Stimulated activated CD4-positive, alpha-beta T cell treated with anti-CD3 and anti-CD28 coated beads, Interleukin-15, amount 100 ng/mL, for 1 hour (primary cell): ENCODE results near the gene IDH3G.
A peak's percentile ranks its signal among the peaks of the same experiment; 100 is the strongest.

Source experiments
- DNase-seq, 2 donors: peaks; one replicate each; pipeline ENCODE4 v3.0.0-alpha.2; 2020; ENCODE audit warnings: low read depth in 1 of 2, low spot score in 1 of 2

IDH3G gene

DNA sequence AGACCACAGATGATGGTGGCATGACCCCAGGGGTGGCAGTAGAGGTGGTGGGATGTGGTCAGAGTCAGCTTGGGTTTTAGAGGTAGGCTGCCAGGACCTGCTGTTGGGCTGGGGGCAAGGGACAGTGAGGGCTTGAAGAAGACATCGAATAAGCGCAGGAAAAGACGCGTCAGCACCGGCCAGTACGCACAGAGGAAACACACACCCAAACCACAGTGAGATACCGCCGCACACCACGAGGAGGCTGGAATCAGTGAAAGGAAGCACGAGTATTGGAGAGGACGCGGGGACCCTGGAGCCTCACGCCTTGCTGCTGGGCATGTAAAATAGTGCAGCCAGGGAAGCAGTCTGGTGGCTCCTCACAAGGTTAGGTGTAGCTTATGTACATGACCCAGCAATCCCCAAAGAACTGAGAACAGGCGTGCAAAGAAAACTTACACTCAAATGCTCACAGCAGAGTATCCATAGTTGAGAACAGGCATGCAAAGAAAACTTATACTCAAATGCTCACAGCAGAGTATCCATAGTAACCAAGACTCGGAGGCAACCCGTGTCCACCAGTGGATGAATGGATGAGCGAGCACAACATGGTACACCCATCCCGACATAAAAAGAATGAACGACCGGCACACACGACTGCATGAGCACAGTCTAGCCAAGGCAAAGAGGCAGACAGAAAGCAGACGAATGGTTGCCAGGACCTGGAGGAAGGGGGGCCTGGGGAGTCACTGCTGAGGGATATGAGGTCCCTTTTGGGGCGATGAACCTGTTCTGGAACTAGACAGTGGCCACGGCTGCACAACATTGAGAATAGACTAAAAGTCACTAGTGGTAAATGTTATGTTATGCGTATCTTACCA is 22.9 kb upstream of the IDH3G start:
- no peak for DNase-seq

DNA sequence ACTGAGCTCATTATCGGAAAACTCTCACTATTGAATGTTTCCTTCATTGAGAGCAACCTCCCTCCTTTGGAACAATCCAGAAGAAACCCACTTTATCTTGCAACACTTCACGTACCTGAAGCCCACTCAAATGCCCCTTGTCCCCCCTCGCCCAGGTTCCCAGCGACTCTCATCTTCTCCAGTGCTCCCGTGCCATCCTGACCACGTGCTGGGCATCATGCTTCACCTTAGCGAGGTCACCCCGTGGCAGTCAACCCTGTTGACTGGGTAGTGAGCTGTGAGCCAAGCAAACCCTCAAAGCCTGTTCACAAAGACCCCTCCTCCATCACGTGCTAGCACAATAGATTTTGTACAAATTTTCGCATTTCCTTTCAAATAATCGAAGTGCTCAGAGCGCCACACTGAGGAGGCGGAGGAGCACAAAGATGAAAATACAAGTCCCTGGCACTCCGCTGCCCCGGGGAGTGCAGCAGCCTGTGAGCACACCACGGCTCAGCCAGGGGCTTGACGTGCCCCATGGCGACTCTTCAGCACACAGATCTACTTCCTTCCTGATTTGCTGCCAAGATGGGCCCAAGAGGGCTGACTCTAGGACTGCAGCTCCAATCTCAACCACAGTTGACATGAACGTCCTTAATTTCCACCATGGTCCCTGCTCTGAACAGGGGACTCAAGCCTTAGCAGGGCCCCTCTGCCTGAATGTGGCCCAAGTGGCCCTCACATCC is 20.6 kb upstream of the IDH3G start:
- DNase-seq: no peak

DNA sequence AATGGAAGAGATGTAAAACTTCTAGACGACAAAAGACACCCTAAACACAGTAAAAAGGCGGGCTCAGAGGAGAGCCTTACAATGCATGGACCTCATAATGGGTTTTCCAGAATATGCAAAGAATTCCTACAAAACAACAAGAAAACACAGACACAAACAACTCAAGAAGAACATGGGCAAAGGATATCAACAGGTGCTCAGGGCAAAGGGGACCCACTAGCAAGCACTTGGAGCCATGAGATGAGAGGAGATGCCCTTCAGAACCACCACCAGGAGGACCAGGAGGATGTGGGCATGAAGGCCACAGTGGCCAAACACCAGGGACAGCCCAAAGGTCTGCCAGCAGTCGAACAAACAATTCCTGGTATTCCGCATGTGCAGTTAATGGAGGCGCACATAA is 19.0 kb upstream of the IDH3G start:
- no peak for DNase-seq

DNA sequence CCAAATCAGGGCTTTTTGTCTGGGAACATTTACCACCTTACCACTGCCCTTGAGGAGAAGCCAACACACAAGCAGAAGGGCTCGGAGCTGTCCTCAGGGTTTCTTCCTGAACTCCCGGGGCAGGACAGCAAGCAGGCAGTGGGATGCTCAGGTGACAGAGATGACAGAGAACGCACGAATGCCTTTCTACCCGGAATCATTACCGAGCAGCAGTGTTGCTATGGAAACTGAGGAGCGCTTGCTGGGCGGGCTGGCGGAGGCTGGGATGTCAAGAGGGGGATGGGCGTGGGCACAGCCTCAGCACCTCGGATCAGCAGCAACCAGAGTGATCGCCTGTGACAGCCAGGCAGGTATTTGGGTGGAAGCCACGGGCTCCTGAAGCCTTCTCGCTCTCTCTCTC is 18.0 kb upstream of the IDH3G start:
- no peak for DNase-seq

DNA sequence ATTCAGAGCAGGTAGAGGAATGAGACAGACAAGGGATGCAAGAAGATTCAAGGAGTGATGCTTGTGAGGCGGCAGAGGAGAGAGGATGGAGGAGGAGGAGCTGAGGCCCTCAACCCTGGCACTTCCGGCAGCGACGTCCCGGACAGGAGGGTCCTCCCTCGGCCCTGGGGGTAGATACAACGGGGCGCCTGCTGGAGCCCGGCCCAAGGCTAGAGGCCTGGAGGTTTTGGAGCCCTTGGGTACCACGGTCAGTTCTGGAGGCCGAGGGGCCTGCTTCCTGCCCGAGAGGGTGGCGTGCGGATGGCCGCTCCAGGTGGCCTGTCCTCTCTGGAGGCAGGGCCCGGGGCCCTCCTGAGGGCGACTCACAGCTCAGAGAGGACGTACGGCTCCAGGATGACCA is 13.8 kb upstream of the IDH3G start:
- no peak for DNase-seq

DNA sequence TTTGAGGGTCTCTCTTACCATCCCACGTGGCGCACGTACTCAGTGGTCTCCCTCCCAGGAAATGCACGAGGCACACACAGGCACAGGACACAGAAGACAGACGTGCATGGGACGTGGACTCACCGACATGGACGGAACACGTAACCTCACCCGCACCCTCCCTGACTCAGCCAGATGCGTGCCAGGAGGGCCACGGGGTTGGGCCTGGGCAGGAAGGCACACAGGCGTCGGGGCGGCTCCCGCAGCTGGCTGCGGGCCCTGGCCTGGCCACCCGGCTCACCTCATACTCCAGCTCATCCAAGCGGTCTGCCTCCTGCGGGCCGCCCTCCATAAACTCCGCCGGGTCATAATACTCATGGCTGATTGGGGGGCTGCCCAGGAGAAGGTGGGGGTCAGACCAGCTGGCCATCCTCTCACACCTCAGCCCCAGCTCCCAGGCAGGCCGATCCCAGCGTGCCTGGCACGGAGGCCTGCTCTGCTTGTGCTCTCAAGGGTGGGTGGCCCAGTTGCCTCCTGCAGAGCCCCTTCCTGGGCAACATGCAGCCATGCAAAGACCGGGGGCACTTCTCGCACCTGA is 12.9 kb upstream of the IDH3G start:
- DNase-seq: no peak

DNA sequence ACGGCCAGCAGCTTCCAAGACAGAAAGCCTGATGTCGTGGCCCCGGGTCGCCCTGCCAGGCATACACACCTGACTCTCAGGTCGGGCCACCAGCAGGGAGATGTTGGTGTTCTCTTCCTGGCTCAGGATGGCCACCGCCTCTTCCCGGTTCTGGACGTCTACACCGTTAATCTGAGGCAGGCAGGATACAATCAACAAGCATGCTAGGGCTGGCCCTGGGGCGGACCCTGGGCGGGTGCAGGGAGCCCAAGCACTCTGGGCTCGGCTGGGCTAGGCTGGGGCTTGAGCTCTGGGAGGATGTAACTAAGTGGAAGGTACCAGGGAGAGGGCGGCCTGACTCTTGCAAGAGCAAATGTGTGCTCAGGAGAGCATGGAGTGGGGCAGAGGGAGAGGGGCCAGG is 11.3 kb upstream of the IDH3G start:
- DNase-seq: no peak

DNA sequence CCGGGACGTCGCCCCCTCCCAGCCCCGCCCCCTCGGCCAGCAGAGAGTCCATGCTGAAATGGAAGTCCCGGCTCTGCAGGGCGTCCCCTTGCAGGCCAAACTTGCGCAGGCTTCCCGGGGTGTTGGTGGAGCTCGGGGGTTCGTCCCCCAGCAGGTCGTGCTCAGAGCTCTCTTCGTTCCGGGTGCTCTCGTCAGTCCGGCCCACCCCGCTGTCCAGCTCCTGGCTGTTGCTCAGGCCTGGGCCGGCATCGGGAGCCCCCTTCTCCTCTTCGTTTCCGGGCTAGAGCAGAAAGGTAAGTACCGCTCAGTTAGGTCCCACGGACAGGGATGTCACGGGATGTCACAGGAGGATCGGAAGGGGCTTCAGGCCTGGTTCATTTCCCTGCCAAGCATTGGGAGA is 10.4 kb upstream of the IDH3G start:
- DNase-seq: no peak

DNA sequence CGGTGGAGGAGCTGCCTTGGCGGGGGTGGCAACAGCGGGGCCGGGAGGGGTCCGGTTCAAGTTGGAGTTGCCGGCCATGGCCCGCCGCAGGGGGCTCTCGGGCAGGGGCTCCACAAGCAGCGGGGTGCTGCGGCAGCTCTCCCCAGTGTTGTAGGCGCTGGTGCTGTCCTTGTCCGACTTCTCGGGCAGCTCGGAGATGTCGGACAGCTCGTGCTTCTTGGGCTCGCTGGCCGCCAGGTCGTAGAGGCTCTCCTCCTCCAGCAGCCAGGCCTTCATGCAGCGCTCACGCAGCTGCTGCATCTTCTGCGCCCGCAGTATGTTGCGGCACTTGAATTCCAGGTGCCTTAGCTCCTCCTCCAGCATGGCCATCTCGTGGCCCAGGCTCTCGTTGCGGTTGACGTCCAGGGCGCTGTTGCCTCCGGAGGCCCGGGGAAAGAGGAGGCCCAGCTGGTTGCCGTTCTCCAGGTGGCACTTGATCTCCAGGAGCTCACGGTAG is 10.0 kb upstream of the IDH3G start:
- DNase-seq: no peak

DNA sequence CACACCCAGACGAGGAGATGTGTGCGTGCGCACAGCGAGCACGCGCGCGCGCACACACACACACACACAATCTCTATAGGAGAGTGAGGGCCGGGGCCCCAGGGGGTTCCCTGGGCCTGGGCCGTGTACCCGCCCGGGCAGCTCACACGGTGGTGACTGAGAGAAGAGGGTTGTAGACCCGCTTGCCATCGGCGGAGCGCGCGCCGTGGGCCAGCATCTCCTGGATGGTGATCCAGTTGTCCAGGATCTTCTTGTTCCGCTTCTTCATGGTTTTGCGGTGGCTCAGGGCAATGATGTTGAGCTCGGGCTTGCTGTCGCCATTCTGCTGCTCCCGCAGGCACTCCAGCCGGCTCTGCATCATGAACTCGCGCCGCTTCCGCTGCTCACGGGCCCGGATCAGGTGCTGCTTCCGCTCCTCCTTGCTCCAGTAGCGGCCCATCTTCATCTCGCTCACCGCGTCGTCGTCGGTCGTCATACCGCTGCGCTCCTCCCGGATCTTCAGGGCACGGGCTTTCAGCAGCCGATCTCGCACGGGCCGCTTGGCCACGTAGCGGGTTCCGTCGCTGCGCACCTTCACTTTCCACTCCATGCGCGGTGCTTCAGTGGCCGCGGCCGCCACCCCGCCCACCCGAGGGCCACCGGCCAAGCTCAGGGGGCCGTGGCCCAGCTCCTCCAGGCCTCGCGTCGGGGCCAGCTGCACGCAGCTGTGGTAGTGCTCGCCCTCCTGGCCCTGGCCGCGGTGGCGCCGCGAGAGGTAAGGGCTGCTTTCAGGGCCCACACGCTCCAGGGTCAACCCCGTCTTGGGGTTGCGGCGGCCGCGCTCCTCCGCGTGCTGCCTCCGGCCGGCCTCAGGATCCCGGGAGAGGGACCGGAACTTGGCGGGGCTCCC is 9.3 kb upstream of the IDH3G start:
- no peak for DNase-seq

DNA sequence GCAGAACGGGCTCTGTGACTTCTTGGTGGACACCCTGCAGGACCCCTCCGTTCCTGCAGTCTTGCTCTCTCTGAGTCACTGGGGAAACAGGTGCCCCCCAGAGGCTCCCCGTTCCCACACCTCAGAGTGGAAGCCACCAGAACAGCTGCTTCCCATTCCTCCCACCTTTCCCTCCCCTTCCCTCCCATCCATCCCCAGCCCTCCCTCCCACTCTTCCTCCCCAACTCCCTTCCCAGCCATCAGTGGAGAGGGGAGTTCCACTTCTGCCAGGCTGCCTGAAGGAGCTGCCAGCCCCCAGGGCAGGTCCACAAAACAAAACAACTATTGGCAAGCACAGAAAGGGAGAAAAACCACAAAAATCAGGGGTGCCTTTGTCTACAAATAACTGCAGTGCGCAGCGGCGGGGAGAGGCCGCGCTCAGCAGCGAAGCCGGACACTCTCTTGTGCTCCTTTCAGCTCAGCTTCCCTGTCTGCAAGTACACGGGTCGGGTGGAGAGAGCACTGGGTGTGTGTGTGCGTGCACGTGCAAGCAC is 8.4 kb upstream of the IDH3G start:
- no peak for DNase-seq

DNA sequence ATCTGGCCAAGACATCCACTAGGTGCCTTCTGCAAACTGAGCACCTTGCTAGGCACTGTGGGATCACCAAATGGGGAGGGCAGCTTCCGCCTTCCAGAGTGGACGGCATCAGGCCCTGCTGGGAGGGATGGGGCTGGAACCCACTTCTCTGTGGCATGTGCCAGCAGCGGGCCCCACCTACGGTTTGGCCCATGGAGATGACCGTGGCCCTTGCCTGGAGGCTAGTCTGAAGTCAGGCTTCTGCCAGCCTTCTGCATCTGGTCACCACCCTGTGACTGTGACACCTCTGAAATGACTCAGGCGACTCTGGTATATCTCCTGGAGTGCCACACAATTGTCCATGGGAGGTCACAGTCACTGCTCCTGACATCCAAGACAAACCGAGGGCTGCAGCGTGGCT is 7.5 kb upstream of the IDH3G start:
- no peak for DNase-seq

DNA sequence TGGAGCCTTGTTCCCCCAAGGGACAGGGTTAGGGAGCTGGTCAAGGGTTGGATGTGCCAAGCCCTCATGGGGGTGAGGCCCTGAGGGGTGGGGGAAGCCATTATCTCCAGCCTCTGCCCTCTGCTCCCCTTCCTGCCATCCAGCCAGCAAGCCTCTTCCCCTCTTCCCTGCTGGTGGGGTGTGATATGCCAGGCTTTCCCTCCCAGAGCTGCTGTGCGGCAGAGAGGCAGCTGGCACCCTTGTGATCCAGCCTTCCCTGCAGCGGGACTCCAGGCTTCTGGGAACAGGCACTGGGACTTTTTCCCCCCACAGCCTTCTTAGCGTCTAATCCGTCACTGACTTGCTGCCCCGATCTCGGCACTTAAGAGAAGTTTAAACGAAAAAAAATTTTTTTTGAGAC is 6.6 kb upstream of the IDH3G start:
- DNase-seq: no peak

DNA sequence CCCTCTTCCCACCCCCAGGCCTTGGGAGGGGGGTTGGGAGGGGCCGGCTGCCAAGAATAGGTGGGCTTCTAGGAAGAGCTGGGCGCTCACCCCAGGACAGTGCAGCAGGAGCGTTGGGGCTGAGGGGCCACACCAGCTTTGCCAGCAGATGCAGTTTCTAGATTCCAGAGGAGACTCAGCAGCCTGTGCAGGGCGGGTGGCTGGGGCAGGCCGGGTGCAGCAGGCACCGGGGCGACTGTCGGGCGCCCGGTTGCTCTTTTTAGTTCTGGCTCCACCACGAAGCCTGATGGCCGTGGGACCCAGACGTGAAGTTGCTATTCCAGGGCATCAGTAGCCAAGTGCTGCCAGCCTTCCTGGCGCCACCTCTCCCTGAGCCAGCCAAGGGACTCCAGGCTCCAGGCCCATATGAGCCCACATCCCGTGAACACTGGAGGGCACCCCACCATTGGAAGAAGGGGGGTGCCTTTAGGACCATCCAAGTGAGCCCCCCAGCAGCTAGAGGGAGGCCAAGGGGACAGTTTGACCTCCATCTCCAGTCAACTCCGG is 6.1 kb upstream of the IDH3G start:
- no peak for DNase-seq

DNA sequence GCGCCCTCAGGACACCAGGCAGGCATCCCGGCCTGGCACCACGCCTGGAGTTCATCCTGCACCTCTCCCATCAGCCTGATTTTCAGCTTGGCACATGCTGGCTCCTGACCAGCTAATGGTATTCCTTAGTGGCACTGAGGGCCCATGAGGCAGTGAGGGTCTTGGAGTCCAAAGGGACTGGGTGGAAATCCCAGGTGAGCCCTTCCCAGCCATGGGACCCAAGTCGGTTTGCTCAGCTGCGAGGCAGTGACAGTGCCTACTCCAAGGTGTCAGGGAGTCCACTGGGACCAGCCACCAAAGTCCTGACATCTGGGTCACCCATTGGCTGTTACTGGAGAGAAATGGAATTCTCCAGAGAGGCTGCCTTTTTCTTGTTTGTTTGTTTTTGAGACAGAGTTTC is 5.2 kb upstream of the IDH3G start:
- no peak for DNase-seq

DNA sequence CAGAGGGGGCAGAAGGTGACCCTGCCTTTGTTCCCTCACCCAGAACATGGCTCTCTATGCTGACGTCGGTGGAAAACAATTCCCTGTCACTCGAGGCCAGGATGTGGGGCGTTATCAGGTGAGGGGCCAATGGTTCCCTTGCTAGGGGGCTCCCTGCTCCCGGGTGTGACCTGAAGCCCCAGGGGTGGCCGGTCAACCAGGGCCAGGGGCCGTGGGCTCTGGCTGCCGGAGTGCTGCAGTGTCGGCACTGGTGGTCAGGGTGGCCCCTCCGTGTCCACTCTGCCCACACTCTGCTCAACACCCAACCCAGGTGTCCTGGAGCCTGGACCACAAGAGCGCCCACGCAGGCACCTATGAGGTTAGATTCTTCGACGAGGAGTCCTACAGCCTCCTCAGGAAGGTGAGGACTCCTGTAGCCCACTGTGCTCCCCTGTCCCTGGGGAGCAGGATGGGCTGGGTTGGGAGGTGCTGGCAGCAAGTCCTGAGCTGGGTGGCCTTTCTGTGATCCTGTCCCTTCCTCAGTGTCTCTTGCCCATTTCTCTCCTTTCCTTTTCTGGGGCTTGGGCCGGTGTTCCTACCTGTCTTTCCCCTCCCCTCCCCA is 3.3 kb upstream of the IDH3G start:
- no peak for DNase-seq

DNA sequence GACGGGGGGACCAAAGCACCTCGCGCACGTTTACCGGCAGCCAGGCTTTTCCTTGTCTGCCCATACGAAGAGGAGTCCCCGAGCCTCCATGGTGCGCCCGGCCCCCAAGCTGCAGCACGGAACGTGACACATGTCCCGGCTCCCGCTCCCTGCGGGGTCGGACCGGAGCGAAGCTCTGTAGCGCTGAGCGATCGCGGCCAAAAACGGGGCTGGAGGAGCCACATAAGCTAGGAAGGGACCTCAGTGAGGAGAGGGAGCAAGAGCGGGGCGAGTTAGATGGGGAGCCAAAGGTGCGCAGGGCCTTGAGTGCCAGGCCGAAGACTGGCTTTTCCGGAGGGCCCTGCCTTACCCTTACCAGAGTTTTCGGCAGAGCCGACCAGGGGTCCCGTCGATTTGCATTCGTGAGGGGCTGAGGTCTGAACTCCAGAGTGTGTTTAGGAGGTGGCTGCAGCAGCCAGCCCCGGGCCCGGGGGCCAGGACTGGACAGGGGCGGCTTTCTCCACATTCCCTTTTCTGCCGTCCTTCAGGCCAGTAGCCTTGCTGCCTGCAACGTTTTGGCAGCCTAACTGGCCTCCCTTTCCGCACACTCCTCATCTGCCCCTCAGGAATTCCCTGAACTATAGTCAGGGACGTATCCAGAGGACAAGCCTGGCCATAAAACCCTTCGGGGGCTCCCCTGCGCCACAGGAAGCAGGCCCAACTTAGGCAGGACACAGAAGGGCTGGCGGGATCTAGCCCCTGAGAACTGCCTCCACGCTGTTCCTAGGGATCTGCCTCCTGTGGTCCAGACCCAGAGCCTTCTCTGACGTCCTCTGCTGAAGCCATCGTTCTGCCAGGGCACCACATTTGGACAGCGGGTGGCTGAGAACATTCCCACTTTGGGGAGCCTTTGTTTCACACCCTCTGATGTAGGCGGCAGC is 982 bp upstream of the IDH3G start:
- peak in 1 of 2 donors; percentile 18 for DNase-seq

DNA sequence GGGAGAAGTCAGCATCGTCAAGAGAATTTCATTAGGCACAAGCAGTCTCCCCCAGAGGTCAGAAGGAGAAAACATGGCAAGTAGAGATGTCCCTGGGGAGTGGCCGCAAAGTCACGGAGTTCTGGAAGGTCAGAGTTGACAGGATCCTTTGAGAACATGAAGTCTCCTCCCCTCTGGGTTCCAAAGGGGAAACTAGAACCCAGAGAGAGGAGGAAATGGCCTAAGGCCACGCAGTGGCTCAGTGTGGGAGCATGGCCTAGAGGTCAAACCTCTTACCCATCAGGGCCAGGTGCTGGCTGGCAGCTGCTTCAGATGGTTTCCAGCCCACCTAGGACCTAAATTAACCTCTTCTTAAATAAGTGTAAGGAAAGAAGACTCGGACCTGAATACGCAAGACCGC is 884 bp downstream of the IDH3G start:
- no peak for DNase-seq

DNA sequence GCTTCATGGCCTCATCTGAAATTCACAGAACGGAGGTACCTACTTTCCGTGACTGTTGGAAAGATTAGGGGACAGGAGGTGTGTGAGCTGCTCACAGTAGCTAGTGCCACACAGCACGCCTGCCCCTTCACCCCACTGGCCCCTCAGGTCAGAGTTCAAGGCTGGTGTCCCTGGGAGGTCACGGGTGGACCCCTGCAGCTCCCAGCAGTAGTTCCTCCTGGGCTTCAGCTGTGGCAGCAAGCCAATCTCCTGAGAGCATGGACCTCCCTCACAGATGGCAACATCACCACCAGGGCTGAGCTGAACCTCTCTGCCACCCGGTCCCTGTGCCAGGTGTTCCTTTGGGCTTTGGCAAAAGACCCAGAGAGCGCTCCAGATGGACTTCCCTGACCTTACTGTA is 1.8 kb downstream of the IDH3G start:
- DNase-seq: no peak
